Measurements from ENCODE around the gene OR5M8. TPM values are rescaled to one million over a fixed set of nuclear protein-coding genes. Genes with fewer than 3 reads are reported as not detected.

OR5M8 gene
- total RNA-seq, 4 donors from 2014 or later = not detected

GRCh38 chr11:56509439-56509838 is 18.3 kb upstream of the OR5M8 start:
- no peak overlapping the region for H3K4me3 ChIP-seq
- 96% methylated on average over 1 of the region's 1 CpG for WGBS
- H3K4me1 ChIP-seq = no peaks in the 10 kb centered on the region
- H3K36me3 ChIP-seq = no peaks in the 10 kb centered on the region
- H3K9me3 ChIP-seq = no peaks in the 10 kb centered on the region
- TF ChIP-seq CTCF (IDR thresholded peaks at IDR 0.05) (no peak), EP300 (IDR thresholded peaks at IDR 0.05) (no peak), POLR2AphosphoS5 (IDR thresholded peaks at IDR 0.05) (no peak), POLR2A (IDR thresholded peaks at IDR 0.05) (no peak)
- no peak overlapping the region for H3K27ac ChIP-seq
- no peak for DNase-seq (ENCODE audit: low spot score in 2 of 2)
- no peaks in the 10 kb centered on the region for H3K27me3 ChIP-seq

- Histone ChIP-seq H3K36me3 (no peaks in the 10 kb centered on the region), H3K4me3 (no peak overlapping the region), H3K9me3 (no peaks in the 10 kb centered on the region), H3K27me3 (no peaks in the 10 kb centered on the region), H3K4me1 (no peaks in the 10 kb centered on the region), H3K27ac (no peak overlapping the region)
- WGBS = no CpG with 5 or more reads among the region's 28 CpGs
- no peak for TF ChIP-seq EP300 (IDR thresholded peaks at IDR 0.05)
- no peak for TF ChIP-seq POLR2AphosphoS5 (IDR thresholded peaks at IDR 0.05)
- no peak for TF ChIP-seq CTCF (IDR thresholded peaks at IDR 0.05)
- no peak for TF ChIP-seq POLR2A (IDR thresholded peaks at IDR 0.05)
- no peak for DNase-seq (ENCODE audit: low spot score in 2 of 2)
Observed at GRCh38 chr11:56497010-56497409, 5.8 kb upstream of the OR5M8 start.

- 80% methylated on average over 2 of the region's 2 CpGs for WGBS
Observed at GRCh38 chr11:56495117-56495516, 3.9 kb upstream of the OR5M8 start.

GRCh38 chr11:56486801-56487200 is 4.4 kb downstream of the OR5M8 start:
- Histone ChIP-seq H3K27me3 (no peaks in the 10 kb centered on the region), H3K27ac (no peak overlapping the region), H3K4me1 (no peaks in the 10 kb centered on the region), H3K36me3 (no peaks in the 10 kb centered on the region), H3K9me3 (peaks cover 2% of the 10 kb centered on the region), H3K4me3 (no peak overlapping the region)
- DNase-seq (ENCODE audit: low spot score in 2 of 2) = no peak
- TF ChIP-seq CTCF (IDR thresholded peaks at IDR 0.05) (no peak), POLR2A (IDR thresholded peaks at IDR 0.05) (no peak), EP300 (IDR thresholded peaks at IDR 0.05) (no peak), POLR2AphosphoS5 (IDR thresholded peaks at IDR 0.05) (no peak)
- 77% methylated on average over 3 of the region's 3 CpGs for WGBS

More at GRCh38 chr11:56495117-56495516, 3.9 kb upstream of the OR5M8 start:
- no peaks in the 10 kb centered on the region for H3K36me3 ChIP-seq
- TF ChIP-seq POLR2AphosphoS5 (IDR thresholded peaks at IDR 0.05) = no peak
- no peak for TF ChIP-seq POLR2A (IDR thresholded peaks at IDR 0.05)
- TF ChIP-seq EP300 (IDR thresholded peaks at IDR 0.05) = no peak
- no peak for TF ChIP-seq CTCF (IDR thresholded peaks at IDR 0.05)
- H3K4me1 ChIP-seq = no peaks in the 10 kb centered on the region
- DNase-seq (ENCODE audit: low spot score in 2 of 2) = no peak
- H3K27me3 ChIP-seq = no peaks in the 10 kb centered on the region
- no peak overlapping the region for H3K27ac ChIP-seq
- no peaks in the 10 kb centered on the region for H3K9me3 ChIP-seq
- H3K4me3 ChIP-seq = no peak overlapping the region

GRCh38 chr11:56474729-56475235 is 16.4 kb downstream of the OR5M8 start:
- 86% methylated on average over 1 of the region's 1 CpG for WGBS
- TF ChIP-seq POLR2AphosphoS5 (IDR thresholded peaks at IDR 0.05) (no peak), CTCF (IDR thresholded peaks at IDR 0.05) (no peak), POLR2A (IDR thresholded peaks at IDR 0.05) (no peak), EP300 (IDR thresholded peaks at IDR 0.05) (no peak)

More at GRCh38 chr11:56474729-56475235, 16.4 kb downstream of the OR5M8 start:
- no peaks in the 10 kb centered on the region for H3K36me3 ChIP-seq
- H3K4me3 ChIP-seq = no peak overlapping the region
- peaks cover 4% of the 10 kb centered on the region for H3K9me3 ChIP-seq
- no peak overlapping the region for H3K27ac ChIP-seq
- no peaks in the 10 kb centered on the region for H3K4me1 ChIP-seq
- no peaks in the 10 kb centered on the region for H3K27me3 ChIP-seq
- DNase-seq (ENCODE audit: low spot score in 2 of 2) = no peak

Data from suprapubic skin (tissue), 4 donors.